GM19468 (cell line): Measurements from ENCODE around the gene STK17B.

Experiments used
- ATAC-seq: cut with Tn5 transposase; IDR thresholded peaks from one replicate; pipeline ENCODE4 v1.9.1; 2021; ENCODE audit warnings: mild to moderate bottlenecking, moderate library complexity, moderate number of reproducible peaks; ENCODE audit not compliant: unreplicated experiment; ENCODE audit errors: extremely low read depth

The STK17B gene

DNA sequence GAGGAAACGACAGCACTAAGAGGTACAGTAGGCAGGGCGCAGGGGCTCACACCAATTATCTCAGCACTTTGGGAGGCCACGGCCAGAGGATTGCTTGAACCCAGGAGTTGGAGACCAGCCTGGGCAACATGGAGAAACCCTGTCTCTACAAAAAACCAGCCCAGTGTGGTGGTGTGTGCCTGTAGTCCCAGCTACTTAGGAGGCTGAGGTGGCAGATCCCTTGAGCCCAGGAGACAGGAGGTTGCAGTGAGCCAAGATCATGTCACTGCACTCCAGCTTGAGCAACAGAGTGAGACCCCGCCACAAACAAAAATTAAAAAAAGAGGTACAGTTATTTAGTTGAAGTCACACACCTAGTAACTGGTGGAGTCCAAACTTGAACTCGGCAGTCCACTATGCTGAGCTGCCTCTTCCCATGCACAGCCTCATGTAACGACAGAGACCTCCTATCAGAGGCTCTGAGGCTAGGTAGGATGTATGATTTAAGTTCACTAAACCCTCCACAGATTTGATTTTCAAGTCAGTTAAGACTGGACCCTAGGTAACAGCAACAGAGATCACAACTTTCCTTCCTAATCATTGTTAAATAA, 8.7 kb downstream of the STK17B start:
- no peak for ATAC-seq

GRCh38 chr2:196160946-196161345, 10.4 kb downstream of the STK17B start:
- no peak for ATAC-seq

DNA sequence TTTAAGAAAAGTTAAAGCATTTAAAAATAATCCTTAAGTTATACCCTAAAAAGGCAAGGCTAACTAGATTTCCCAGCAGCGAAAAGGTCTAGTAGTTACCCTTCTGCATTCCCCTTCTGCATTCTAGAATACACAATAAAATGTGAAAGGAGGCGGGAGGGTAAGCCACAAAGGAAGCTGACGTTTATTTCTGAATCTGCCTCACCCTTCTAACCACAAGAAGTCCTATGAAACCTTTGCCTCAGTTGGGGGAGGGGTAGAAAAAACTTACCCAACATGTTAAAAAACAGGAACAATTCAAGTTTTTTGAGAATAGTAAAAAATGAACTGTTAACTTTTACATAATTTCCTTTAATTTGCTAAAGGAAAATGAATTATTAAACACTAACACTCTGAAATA, 11.3 kb downstream of the STK17B start:
- peak; percentile 75 for ATAC-seq

- ATAC-seq = no peak
Observed at GRCh38 chr2:196159221-196159892, 12.0 kb downstream of the STK17B start.

DNA sequence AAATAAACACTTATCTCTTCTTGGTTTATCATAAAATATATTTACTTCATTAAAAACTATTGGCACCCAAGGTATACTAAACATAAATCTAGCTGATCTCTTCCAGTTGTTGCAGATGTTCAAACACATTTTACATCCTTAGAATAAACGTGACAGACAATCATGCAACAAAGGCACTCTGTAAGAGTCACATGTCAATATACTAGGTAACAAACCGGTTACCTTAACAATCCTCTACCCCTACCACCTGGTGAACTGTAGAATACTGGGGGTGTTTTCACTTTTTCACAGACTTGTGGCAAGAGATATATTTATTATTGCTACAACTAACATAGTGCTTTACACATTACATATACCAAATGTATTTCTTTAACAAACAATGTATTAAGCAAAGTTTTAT, 15.8 kb downstream of the STK17B start:
- no peak for ATAC-seq

DNA sequence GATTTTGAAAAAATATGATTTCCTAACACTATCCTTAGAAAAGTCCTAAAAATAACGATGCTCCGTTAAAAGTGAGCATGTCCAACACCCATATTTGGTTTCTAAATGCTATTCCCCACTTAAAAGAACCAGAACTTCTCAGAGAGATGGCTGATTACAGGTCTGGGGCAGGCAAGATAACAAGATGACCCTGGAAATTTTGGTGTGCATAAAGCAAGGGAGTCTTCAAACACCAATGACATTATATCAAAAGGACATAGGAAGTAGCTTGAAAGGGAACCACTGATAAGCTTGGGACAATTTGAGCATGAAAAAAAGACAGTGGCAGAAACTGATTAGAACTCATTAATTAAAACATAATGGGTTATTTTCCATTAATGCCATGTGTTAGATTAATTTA, 17.9 kb downstream of the STK17B start:
- no peak for ATAC-seq

- ATAC-seq = no peak
Observed at GRCh38 chr2:196149948-196150347, 21.4 kb downstream of the STK17B start.

- ATAC-seq = no peak
Observed at GRCh38 chr2:196148736-196149135, 22.6 kb downstream of the STK17B start.

GRCh38 chr2:196145256-196145655, 26.1 kb downstream of the STK17B start:
- no peak for ATAC-seq

GRCh38 chr2:196144513-196145126, 26.8 kb downstream of the STK17B start:
- no peak for ATAC-seq

GRCh38 chr2:196143730-196144131, 27.6 kb downstream of the STK17B start:
- ATAC-seq = no peak

DNA sequence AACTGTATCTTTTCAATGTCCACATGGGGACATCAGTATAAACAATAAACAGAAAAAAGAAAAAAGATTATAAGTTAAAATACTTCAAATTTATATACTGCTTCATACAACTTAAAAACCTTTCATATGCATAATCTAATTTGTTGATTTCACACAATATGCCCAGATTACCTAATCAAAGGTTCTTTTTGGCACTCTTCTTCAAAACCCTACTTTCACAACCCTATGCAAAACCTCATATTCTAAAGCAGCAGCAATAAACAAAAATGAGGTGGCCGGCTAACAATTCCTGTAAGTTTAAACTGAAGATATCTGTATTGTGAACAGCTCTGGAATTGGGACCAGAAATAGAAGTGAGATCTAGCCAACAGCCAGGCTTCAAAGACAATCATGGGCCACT, 28.6 kb downstream of the STK17B start:
- ATAC-seq = no peak

- no peak for ATAC-seq
Observed at GRCh38 chr2:196140213-196140612, 31.2 kb downstream of the STK17B start.

DNA sequence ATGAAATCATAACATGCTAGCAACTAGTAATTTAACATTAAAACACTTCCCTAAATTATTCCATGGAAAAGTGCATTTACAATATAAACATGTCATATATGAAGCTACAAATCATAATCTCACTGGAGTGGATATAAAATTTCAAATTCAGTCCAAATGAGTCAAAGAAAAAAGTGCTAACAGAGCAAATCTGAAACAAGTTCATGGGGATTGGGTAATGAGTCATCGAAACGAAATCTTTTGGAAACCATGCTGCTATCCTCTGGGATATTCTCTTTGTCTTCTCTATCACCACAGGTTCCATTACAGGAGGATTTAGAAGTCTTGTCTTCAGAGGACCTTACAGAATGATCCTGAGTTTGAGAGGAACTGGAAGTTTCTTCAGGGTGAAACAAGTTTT, 34.1 kb downstream of the STK17B start:
- no peak for ATAC-seq

- ATAC-seq = no peak
Observed at GRCh38 chr2:196136151-196136550, 35.2 kb downstream of the STK17B start.

- no peak for ATAC-seq
Observed at GRCh38 chr2:196131949-196132925, 39.1 kb downstream of the STK17B start.

GRCh38 chr2:196131384-196131937, 39.9 kb downstream of the STK17B start:
- ATAC-seq = no peak

DNA sequence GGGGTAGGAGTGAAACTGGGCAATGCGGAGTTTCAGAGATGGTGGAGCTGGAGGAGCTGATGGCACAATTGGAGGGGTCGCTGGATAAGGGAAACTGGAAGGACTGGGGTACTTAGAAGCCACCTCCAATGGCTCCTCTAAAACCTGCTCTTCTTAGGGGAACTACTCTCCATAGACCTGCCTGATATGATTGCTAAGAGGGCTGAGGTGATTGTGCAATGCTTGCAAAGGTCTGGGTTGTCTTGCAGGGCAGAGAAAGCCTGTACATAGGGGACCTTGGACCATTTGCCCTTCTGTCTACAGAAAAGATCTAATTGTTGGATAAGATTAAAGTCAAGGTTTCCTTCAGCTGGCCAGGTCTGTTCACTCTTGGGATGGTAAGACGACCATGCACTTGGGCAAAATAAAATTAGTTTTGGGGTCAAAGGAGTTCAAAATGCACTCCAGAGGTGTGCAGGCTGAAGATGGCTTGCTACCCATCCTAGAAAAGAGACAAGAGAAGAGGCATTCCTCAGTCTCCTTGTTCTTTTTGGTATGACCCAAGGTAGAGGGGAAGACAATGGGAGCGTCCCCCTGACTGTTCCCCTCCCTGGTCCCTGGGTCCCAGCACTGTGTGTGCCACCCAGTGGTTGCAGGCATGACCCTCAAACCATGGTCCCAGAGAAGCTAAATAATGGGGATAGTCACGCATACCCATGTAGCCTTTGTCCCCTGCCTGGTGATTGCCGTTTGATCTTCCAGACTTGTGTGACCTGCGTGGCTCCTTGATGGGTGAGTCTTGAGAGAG, 41.1 kb downstream of the STK17B start:
- no peak for ATAC-seq

- ATAC-seq = no peak
Observed at GRCh38 chr2:196128749-196129148, 42.6 kb downstream of the STK17B start.

GRCh38 chr2:196125596-196125995, 45.8 kb downstream of the STK17B start:
- ATAC-seq = no peak
